HG02759 (cell line): ENCODE measurements around the gene NISCH.

Source experiments
- ATAC-seq: cut with Tn5 transposase; IDR thresholded peaks from one replicate; pipeline ENCODE4 v1.9.1; 2021; ENCODE audit warnings: mild to moderate bottlenecking, moderate library complexity; ENCODE audit not compliant: unreplicated experiment

NISCH gene

DNA sequence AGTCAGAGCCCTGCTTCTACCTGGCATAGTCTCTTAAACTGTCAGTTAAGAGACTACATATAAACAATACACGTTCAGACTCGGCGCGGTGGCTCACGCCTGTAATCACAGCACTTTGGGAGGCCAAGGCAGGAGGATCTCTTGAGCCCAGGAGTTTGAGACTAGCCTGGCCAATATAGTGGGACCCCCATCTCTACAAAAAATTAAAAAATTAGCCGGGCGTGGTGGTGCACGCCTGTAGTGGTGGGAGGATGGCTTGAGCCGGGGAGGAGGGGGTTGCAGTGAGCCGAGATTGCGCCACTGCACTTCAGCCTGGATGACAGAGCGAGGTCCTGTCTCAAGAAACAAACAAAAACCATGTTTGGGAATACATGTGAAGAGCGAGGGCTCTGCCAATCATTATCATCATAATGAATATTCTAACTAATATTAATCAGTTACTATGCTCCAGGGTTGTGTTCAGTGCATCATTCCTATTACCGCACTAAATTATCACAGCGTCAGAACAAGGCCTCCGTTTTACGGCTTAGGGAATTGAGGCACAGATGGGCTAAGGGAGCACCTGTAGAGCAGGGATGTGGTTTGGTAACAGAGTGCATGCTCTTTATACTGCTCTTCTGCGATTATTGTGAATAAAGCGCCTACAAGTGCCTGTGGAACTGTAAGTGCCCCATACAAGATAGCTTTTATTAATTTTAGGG, 80.2 kb downstream of the NISCH start:
- no peak for ATAC-seq

DNA sequence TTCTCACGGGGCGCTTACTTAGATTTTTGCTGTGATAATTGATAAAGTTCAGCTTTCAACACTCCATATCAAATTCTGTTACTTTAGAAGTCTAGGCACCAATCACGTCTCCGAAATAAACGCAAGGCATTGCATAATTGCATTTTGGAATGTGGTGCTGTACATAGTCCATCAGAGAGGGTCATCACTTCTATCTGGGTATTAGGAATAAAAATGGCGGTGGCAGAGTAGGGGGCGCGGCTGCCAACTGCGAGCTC, 80.6 kb downstream of the NISCH start:
- no peak for ATAC-seq

DNA sequence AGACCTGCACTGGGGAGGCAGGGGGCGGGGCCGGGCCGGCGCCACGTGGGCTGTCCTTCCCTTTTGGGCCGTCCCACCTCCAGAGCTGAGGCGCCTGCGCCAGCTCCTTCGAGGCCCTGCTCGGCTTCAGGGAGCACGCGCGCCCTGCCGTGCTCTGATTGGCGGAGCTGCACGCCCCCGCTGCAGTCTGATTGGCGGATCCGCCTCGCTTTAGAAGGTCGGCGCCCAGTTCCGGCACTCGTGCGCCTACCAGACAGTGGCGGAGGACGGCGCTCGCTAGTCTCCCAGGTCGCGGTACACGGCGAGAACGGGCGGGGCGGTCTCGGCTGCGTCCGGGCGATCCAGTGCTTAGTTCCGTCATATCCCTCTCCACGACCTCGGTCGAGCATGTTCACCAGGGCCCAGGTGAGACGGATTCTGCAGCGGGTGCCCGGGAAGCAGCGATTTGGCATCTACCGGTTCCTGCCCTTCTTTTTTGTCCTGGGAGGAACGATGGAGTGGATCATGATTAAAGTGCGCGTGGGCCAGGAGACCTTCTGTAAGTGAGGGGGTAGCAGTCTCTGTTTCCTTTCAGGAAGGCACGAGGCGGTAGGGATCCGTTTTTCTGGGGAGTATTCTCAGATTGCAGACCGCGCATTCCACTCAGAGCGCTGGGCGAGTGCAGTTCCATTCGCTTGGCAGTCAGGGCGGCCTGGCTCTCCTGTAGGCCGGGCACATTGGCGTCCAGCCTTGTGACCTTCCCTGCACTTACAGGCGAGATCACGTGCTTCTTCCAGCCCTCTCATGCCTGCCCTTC, 81.2 kb downstream of the NISCH start, which contains the start of gene UQCC5:
Gene UQCC5, plus strand, starts transcription at position 237 of the 796 bp plus-strand sequence. Its CDS starts 151 bp downstream, at position 388.
- ATAC-seq, result peak; percentile 86

DNA sequence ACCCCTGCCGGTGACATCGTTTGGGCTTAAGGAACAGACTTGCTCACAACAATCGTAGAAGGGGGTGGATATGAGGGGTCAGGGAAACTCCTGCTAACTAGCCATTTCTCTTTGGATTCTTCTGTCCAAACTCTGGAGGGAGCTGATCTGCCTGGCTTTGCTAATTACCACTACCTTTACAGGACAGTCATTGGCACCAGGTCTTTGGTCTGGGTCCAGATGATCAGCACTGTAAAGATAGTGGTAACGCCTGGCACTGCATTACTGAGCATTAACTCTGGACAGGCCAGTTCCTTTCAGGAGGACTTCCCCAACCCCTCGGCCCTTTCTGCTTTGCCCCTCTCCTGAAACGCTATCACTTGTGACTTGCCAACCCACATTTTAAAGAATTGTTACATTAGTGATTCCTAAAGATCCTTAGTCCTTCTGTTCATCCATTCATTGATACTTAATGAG, 81.8 kb downstream of the NISCH start:
- no peak for ATAC-seq

DNA sequence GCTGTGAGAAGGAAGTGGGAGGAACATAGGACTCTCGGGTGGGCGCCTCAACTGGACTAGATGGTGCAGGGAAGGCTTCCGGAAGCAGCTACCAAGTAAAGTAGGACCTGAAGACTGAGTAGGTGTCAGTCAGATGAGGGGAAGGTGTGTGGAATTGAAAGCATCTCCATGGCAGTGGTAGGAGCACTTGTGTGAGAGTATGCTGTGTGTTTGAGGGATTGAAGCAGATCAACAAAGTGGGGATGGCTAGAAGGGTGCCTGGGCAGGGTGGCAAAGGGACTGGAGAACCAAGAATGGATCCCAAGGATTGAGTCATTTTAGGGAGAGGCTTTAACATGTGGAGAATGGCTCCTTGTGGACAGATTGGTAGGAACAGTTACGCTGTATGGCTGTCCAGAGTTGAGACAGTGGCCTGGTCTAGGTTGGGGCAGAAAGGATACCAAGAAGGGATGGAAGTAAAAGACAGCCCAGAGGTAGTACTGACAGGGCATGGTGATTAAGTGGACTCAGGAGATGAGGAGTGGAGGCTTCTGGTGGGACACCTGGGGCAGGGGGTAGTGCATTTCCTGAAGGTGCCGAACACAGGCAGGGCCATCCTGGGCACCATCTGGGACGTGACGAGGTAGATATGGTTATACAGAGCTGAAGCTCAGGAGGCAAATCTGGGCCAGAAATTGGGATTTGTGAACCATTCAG, 82.5 kb downstream of the NISCH start:
- no peak for ATAC-seq

DNA sequence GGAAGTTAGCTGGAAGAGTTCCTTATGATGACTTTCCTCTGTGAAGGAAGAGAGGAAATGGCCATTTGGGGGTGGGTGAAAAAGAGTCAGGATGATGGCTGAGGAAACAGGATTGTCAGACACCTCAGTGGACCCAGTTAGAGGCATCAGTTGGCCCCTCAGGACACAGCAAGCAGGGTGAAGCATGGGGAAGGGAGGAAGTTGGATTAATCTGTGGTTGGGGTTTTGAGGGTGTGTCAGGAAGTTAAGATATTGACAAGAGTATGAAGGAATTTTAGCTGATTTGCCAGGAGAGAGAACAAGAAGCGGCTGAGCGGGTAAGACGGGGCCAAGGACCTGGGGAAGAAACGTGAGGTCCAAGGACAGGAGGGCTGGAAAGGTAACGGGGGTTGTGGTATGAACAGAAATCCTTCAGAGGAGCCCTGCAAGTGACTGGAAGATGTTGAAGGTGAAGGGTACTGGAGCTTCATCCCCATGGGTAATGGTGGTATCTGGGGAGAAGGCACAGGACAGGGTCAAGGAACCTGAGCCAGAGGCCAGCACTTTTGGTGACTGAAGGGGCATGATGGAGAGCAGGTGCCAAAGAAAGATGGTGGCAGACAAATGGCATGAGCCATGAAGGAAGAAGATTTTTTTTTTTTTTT, 83.7 kb downstream of the NISCH start:
- no peak for ATAC-seq

DNA sequence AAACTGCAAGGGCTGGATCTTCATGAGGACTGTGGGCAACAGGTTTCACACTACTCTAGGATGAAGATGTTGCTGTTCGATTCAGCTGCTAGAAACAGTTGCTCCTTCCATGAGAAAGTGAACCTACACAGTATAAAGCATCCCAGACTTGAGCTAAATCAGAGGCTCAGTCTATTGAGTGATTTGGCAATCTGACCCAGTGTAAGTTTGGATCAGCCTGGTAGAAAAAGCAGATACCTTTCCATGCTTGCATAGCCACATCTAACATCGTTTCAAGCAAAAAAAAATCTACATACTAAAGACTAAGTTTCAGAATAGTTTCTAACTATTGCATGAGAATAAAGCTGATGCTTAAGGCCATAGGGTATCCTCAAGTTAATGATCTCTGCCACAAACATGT, 85.6 kb downstream of the NISCH start:
- no peak for ATAC-seq
